Stimulated activated CD8-positive, alpha-beta memory T cell treated with anti-CD3 and anti-CD28 coated beads, Interleukin-7, amount 100 ng/mL, for 24 hours (primary cell): ENCODE measurements around the gene RAPH1.

Experiments
- DNase-seq: peaks from one replicate; pipeline ENCODE4 v3.0.0-alpha.2; 2020; ENCODE audit warnings: low read depth

The RAPH1 gene, protein sequence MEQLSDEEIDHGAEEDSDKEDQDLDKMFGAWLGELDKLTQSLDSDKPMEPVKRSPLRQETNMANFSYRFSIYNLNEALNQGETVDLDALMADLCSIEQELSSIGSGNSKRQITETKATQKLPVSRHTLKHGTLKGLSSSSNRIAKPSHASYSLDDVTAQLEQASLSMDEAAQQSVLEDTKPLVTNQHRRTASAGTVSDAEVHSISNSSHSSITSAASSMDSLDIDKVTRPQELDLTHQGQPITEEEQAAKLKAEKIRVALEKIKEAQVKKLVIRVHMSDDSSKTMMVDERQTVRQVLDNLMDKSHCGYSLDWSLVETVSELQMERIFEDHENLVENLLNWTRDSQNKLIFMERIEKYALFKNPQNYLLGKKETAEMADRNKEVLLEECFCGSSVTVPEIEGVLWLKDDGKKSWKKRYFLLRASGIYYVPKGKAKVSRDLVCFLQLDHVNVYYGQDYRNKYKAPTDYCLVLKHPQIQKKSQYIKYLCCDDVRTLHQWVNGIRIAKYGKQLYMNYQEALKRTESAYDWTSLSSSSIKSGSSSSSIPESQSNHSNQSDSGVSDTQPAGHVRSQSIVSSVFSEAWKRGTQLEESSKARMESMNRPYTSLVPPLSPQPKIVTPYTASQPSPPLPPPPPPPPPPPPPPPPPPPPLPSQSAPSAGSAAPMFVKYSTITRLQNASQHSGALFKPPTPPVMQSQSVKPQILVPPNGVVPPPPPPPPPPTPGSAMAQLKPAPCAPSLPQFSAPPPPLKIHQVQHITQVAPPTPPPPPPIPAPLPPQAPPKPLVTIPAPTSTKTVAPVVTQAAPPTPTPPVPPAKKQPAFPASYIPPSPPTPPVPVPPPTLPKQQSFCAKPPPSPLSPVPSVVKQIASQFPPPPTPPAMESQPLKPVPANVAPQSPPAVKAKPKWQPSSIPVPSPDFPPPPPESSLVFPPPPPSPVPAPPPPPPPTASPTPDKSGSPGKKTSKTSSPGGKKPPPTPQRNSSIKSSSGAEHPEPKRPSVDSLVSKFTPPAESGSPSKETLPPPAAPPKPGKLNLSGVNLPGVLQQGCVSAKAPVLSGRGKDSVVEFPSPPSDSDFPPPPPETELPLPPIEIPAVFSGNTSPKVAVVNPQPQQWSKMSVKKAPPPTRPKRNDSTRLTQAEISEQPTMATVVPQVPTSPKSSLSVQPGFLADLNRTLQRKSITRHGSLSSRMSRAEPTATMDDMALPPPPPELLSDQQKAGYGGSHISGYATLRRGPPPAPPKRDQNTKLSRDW

DNA sequence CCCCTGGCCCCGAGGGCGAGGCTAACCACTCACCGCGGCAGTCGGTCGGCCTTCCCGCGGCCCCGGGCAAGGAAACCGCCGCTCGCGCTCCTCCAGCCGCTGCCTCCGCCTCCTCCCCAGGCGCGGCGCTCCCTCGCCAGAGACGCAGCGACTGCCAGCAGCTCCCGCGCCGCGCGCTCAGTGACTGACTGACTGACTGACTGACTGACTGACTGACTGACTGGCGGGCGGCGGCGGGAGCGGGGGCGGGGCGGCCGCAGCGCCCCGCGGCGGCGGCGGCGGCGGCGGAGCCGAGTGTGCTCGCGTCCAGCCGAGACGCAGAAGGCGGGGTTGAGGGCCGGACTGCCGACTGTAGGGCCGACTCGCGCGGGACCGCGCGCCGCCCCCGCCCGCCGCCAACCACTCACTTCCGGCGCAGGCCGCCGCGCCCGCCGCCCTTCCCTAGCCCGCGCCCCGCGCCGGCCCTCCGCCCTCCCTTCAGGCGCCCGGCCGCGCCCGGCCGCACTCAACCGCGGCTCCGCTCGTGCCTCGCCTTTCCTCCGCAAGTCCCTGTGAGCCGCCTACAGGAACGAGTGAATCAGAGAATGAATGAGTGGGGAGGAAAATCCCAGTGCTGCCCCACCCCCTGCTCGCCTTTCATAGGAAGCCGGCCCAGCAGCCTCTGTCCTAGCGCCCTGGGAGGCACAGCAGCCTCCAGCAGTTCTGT lies at the start of gene RAPH1:
RAPH1 (minus strand) TSS at position 224 of the 706 bp plus-strand sequence. CDS start 39,948 bp downstream, outside the sequence.
- peak; percentile 25 for DNase-seq

DNA sequence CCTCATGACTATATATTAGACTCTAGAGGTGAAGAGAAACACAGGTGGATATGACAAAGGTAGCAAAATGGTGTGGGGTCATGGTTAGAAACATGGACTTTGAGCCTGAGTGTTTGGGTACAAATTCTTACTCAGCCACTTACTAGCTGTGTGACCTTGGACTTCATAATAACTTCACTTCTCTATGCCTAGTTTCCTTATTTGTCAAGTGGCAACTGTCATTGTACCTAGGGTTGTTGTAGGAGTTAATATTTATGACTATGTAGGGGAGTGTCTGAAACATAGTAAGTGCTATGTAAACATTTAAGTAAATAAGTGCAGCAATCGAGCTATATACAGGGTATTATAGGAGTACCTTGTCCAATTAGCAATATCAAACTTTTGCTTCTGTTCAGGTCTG lies 49.7 kb upstream of the RAPH1 start:
- DNase-seq = no peak

DNA sequence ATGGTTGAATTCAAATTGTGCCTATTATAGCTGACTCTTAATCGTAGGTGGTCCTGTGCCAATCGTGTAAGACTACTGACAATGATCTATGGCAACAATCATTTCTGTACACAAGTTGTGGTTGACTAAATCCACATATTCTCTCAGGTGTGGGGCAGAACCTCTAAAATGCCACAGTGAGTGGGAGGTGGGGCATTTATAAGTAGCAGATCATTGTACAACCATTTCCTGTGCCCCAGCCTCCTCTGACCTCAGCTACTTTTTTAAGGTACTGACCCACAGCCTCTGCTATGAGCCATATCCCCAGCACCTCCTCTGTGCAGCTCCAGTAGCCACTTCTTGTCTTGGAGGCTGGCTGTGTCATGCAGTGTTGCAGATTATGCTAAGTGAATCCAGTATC lies 48.6 kb upstream of the RAPH1 start:
- no peak for DNase-seq

DNA sequence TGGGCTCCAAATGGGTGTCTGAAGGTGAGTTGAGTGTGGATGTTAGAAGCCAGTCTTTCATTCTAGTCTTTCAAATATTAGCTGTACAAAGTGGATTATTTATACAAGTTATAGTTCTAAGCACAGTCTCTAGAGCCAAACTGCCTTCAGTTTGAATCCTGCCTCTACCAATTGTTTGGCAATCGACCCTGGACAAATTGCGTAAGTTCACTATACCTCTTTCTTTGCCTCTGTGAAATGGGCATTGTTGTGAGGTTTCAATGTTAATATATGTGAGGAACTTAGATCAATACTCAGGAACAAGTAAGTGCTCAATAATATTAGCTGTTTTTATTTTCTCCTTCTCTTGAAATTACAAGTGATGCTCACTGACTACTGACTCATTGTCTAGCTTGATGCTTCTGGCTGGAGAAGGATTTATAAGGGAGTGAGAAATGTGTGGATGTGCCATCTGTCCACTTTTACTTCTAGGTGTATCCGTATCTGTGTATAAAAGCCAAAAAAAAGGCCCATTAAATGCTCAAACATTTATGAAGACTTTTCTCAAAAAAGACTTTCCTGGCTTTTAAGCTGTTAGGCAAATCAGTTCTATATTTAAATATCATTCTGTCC lies 48.1 kb upstream of the RAPH1 start:
- no peak for DNase-seq

GRCh38 chr2:203582468-203582867 lies 47.4 kb upstream of the RAPH1 start:
- no peak for DNase-seq

DNA sequence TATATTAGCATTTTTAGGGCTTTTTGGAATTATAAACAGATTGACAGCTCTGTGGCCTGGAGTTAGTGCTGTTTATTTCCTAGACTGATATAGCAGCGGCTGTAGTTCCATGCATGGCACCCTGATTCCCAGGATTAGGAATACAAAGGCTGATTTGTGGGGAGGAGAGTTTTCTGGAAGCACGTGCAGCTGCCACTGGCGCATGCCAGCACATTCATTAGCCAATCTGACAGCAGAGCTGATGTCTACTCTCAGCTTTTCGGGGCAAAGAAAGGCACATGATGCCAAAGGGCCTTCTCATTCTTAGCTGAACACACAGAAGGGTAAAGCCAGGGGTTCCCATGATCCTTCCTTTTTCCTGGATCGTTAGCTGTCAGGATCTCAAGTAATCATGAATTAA lies 45.7 kb upstream of the RAPH1 start:
- no peak for DNase-seq

DNA sequence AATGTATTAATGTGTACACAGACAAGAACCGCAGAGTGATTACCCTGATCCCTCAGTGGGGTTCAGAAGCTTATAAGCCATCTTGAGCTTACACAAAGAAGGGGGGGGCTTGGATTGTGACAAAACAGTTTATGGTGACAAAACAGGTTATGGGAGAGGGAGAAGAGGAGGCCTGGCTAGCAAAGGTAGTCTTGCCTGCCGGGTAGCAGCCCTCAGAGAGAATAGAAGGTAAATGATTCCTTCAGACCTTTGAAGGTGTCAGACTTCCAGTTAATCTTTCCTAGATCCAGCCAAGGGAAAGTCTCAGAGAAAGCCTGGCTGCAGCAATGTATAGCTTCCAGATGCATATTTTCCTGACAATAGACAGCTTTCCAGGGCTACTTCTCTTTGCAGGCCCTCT lies 44.6 kb upstream of the RAPH1 start:
- no peak for DNase-seq

DNA sequence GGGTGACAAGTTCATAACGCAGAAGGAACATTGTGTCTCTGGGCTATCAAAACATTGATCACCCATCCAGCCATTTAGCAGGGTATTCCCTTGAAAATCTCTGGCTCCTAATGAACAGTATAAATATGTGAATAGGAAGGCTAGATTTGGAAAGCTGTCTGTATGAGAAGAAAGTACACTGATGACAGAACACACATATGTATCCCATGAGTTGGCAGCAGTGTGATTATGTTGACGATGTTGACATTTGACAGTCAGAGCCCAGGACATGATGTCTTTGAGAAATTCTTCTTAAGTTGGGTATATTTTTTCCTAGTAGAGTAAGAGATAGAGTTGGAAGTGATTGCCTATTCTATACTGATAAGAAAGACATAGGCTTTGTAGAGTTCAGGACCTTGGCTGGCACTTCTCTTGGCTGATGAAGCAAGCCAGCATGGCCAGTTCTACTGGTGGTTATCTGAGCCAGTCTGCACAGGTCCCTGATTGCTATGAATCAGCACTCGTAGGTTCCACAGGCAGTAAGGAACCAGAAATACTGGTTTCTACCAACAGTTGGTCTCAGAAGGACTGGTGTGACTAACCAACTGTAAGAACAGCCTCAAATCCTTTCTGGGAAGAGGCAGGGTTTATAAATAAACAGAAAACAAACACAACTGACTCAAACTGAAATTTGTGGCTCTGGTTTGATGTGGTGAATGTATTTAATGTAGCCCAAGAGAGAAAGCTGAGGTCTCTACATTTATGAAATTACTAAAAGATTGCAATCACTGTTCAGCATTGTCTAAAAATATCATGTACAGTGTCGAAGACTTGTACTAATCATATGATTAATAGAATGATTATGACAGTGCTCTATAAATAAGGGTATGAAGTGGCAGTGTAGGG lies 43.9 kb upstream of the RAPH1 start:
- DNase-seq = no peak

DNA sequence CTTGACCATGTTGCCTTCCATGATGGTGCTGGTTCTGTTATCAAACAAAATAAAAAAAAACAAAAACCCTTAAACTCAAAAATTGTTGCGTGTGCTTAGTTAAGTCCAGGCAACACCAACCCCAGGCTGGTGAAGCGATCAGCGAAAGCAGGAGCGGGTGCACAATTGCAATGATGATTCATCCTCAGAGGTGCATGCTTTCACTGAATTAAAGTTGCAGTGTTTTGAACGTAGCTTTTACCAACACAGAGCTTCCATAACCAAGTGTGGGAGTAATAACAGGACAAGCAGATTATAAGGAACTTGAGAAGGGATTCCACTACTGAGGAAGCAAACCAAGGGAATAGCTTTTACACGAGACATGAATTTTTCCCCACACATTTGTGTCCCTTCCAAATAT lies 39.7 kb upstream of the RAPH1 start:
- DNase-seq = no peak

DNA sequence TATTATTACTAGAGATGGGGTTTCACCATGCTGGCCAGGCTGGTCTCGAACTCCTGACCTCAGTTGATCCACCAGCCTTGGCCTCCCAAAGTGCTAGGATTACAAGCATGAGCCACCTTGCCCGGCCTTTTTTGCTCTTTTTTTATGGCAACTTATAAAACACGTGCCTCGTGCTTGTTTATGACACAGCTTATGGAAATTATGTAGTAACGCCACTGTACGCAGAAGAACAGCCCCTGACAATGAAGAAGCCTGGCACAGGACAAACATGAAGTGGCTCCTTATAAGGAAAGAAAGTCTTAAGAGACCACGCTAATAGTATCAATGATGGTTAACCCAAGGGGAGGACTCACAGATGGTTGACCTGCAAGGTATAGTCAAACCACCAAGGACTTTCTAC lies 37.2 kb upstream of the RAPH1 start:
- no peak for DNase-seq

- no peak for DNase-seq
Observed at GRCh38 chr2:203569677-203570316, 34.7 kb upstream of the RAPH1 start.

- no peak for DNase-seq
Observed at GRCh38 chr2:203567691-203568090, 32.6 kb upstream of the RAPH1 start.

GRCh38 chr2:203566161-203566560 lies 31.1 kb upstream of the RAPH1 start:
- DNase-seq = no peak

DNA sequence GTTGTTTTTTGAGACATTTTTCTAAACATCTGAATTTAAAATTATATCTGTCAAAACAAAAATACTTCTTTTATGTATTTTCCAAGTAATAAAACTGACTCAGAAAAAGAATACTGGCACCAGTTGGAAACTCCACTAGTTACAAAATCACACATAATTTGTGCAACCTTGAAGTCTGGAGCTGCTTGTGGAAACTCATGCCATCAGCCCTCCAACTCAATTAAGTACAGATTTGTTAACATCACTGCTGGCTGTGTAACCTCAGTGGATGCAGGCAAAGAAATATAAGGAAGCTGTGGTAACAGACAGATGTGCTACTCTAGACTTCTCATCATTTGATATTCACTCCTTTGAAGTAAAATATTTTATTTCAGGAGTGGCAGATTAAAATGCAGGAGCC lies 30.0 kb upstream of the RAPH1 start:
- DNase-seq = no peak

DNA sequence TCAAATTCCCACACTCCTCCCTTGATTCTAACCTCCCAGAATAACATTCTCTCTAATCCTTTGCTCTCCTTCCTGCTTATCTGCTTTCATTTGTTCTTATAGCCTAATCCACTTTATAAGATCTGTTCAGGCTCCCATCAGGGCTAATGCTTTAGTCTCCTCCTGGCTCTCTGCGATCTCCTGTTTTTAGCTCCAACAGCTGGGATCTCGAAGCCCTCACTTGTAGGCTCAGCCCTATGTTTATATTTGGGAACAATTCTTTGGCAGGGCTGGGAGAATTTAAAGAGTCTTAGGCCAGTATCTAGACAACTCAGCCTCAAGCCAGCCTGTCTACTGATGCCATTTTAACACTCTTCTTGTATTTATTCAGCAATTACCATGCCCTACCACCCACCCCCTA lies 27.2 kb upstream of the RAPH1 start:
- no peak for DNase-seq

- no peak for DNase-seq
Observed at GRCh38 chr2:203559641-203560040, 24.5 kb upstream of the RAPH1 start.

DNA sequence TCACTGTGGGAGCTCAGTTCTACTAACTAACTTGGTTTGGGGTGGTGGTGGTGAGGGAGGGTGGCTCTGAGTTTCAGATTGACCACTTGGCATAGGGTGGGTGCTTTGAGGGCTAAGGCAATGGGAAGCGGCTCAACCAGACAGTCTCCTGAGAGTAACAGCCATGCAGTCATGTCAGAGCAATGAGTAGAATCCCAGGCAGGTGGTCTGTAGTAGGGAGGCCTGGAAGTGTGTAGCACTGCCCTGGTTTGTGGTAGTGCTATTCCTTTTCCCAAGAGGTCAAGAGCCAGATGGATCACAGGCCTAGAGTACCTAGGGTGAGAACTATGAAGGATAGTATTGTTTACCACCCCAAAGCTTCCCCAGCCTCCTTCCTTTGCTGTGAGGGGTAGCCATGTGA lies 18.7 kb upstream of the RAPH1 start:
- DNase-seq = no peak

DNA sequence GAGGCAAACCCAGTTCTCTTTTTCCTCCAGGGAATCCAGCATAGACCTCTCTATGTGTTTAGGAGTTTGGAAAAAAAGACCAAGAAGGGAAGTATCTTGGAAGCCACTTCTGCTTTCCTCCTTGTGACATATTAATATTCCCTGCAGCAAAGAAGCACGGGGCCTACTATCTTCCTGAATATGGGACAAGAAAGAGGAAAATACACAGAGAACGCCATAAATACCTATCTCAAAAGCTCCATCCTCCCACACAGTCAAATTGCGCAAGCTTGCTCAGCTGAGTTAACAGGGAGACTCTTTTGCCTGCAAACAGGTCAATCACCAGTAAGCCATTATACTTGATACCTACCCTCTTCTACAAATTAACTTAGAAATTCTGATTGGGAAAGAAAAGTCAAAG lies 16.7 kb upstream of the RAPH1 start:
- no peak for DNase-seq

- no peak for DNase-seq
Observed at GRCh38 chr2:203550266-203550665, 15.2 kb upstream of the RAPH1 start.

- DNase-seq = no peak
Observed at GRCh38 chr2:203549406-203549805, 14.3 kb upstream of the RAPH1 start.
